Activated naive CD8-positive, alpha-beta T cell (primary cell): Measurements from ENCODE around the gene SP9.

Source experiments
- H3K27ac Mint-ChIP-seq: one replicate; pipeline ENCODE4 v1.8.0; 2021; ENCODE audit warnings: mixed read lengths
- H3K27me3 Mint-ChIP-seq: one replicate; pipeline ENCODE4 v1.8.0; 2021; ENCODE audit warnings: mixed read lengths
- H3K36me3 Mint-ChIP-seq: one replicate; pipeline ENCODE4 v1.8.0; 2021; ENCODE audit warnings: mixed read lengths
- H3K4me1 Mint-ChIP-seq: one replicate; pipeline ENCODE4 v1.8.0; 2021; ENCODE audit warnings: low read depth, mixed read lengths
- H3K4me3 Mint-ChIP-seq: one replicate; pipeline ENCODE4 v1.8.0; 2021; ENCODE audit warnings: mild to moderate bottlenecking, mixed read lengths
- H3K9me3 Mint-ChIP-seq: one replicate; pipeline ENCODE4 v1.8.0; 2021; ENCODE audit warnings: low read depth, mixed read lengths

Gene SP9

GRCh38 chr2:174334781-174335251 lies at the start of gene SP9:
TSS of gene SP9 (plus strand) at chr2:174334954. CDS start at chr2:174335093, 139 bp downstream.
- peaks cover 39% of the 10 kb centered on the region for H3K4me1 Mint-ChIP-seq
- no peaks in the 10 kb centered on the region for H3K9me3 Mint-ChIP-seq
- H3K27ac Mint-ChIP-seq: peak within 1 kb of the TSS; percentile 46
- H3K36me3 Mint-ChIP-seq: no peaks in the 10 kb centered on the region
- peak within 1 kb of the TSS; percentile 75 for H3K4me3 Mint-ChIP-seq
- H3K27me3 Mint-ChIP-seq: peaks cover 49% of the 10 kb centered on the region

GRCh38 chr2:174286172-174286571 lies 48.6 kb upstream of the SP9 start:
- no peaks in the 10 kb centered on the region for H3K9me3 Mint-ChIP-seq
- no peak overlapping the region for H3K4me3 Mint-ChIP-seq
- H3K36me3 Mint-ChIP-seq: no peaks in the 10 kb centered on the region
- no peaks in the 10 kb centered on the region for H3K4me1 Mint-ChIP-seq
- H3K27ac Mint-ChIP-seq: no peak overlapping the region
- peaks cover 13% of the 10 kb centered on the region for H3K27me3 Mint-ChIP-seq

- Mint-ChIP-seq H3K4me1 (no peaks in the 10 kb centered on the region), H3K36me3 (no peaks in the 10 kb centered on the region), H3K9me3 (no peaks in the 10 kb centered on the region), H3K4me3 (no peak overlapping the region), H3K27ac (no peak overlapping the region), H3K27me3 (peaks cover 5% of the 10 kb centered on the region)
Observed at GRCh38 chr2:174292908-174293307, 41.8 kb upstream of the SP9 start.

- Mint-ChIP-seq H3K27me3 (peaks cover 11% of the 10 kb centered on the region), H3K27ac (no peak overlapping the region), H3K4me3 (no peak overlapping the region), H3K36me3 (no peaks in the 10 kb centered on the region), H3K9me3 (no peaks in the 10 kb centered on the region), H3K4me1 (no peaks in the 10 kb centered on the region)
Observed at GRCh38 chr2:174300114-174300513, 34.6 kb upstream of the SP9 start.

- H3K9me3 Mint-ChIP-seq: no peaks in the 10 kb centered on the region
- no peaks in the 10 kb centered on the region for H3K4me1 Mint-ChIP-seq
- H3K27ac Mint-ChIP-seq: no peak overlapping the region
- no peaks in the 10 kb centered on the region for H3K36me3 Mint-ChIP-seq
- H3K27me3 Mint-ChIP-seq: peaks cover 24% of the 10 kb centered on the region
- H3K4me3 Mint-ChIP-seq: no peak overlapping the region
Observed at GRCh38 chr2:174312581-174313234, 22.0 kb upstream of the SP9 start.

GRCh38 chr2:174322149-174322548 lies 12.6 kb upstream of the SP9 start:
- Mint-ChIP-seq H3K27me3 (peaks cover 35% of the 10 kb centered on the region), H3K27ac (no peak overlapping the region), H3K4me3 (no peak overlapping the region), H3K4me1 (peaks cover 11% of the 10 kb centered on the region), H3K36me3 (no peaks in the 10 kb centered on the region), H3K9me3 (no peaks in the 10 kb centered on the region)

- Mint-ChIP-seq H3K27me3 (peaks cover 41% of the 10 kb centered on the region), H3K4me3 (no peak overlapping the region), H3K4me1 (peaks cover 17% of the 10 kb centered on the region), H3K36me3 (no peaks in the 10 kb centered on the region), H3K27ac (no peak overlapping the region), H3K9me3 (no peaks in the 10 kb centered on the region)
Observed at GRCh38 chr2:174322746-174323145, 12.0 kb upstream of the SP9 start.

- Mint-ChIP-seq H3K4me1 (peaks cover 28% of the 10 kb centered on the region), H3K27me3 (peaks cover 47% of the 10 kb centered on the region), H3K4me3 (no peak overlapping the region), H3K9me3 (no peaks in the 10 kb centered on the region), H3K36me3 (no peaks in the 10 kb centered on the region), H3K27ac (no peak overlapping the region)
Observed at GRCh38 chr2:174324530-174324929, 10.2 kb upstream of the SP9 start.

GRCh38 chr2:174325373-174326160 lies 9.2 kb upstream of the SP9 start:
- Mint-ChIP-seq H3K27me3 (peaks cover 54% of the 10 kb centered on the region), H3K36me3 (no peaks in the 10 kb centered on the region), H3K4me3 (peak overlapping the region; percentile 83), H3K4me1 (peaks cover 28% of the 10 kb centered on the region), H3K9me3 (no peaks in the 10 kb centered on the region), H3K27ac (no peak overlapping the region)

GRCh38 chr2:174326161-174327020 lies 8.4 kb upstream of the SP9 start:
- Mint-ChIP-seq H3K27ac (no peak overlapping the region), H3K36me3 (no peaks in the 10 kb centered on the region), H3K4me1 (peaks cover 28% of the 10 kb centered on the region), H3K4me3 (peak overlapping the region; percentile 83), H3K9me3 (no peaks in the 10 kb centered on the region), H3K27me3 (peaks cover 53% of the 10 kb centered on the region)

GRCh38 chr2:174327021-174327840 lies 7.5 kb upstream of the SP9 start:
- H3K27me3 Mint-ChIP-seq: peaks cover 62% of the 10 kb centered on the region
- no peak overlapping the region for H3K27ac Mint-ChIP-seq
- H3K9me3 Mint-ChIP-seq: no peaks in the 10 kb centered on the region
- peaks cover 32% of the 10 kb centered on the region for H3K4me1 Mint-ChIP-seq
- H3K4me3 Mint-ChIP-seq: peak overlapping the region; percentile 83
- H3K36me3 Mint-ChIP-seq: no peaks in the 10 kb centered on the region

GRCh38 chr2:174327841-174328113 lies 7.0 kb upstream of the SP9 start:
- Mint-ChIP-seq H3K4me1 (peaks cover 37% of the 10 kb centered on the region), H3K36me3 (no peaks in the 10 kb centered on the region), H3K9me3 (no peaks in the 10 kb centered on the region), H3K4me3 (peak overlapping the region; percentile 83), H3K27me3 (peaks cover 65% of the 10 kb centered on the region), H3K27ac (no peak overlapping the region)

GRCh38 chr2:174328114-174328960 lies 6.4 kb upstream of the SP9 start:
- Mint-ChIP-seq H3K4me3 (peak overlapping the region; percentile 83), H3K36me3 (no peaks in the 10 kb centered on the region), H3K4me1 (peaks cover 43% of the 10 kb centered on the region), H3K9me3 (no peaks in the 10 kb centered on the region), H3K27me3 (peaks cover 62% of the 10 kb centered on the region), H3K27ac (no peak overlapping the region)
